Placental epithelial cell (primary cell): ENCODE measurements around the gene GLUL. TPM values are rescaled to one million over a fixed set of nuclear protein-coding genes. Genes with fewer than 3 reads are reported as not detected.

Experiments
- total RNA-seq: library from RNA; depleted of rRNA; stranded (reverse); fragments of >200 nt; gene quantifications from 2 replicates; pipeline ENCODE4 v1.2.3, GENCODE V29; 2012

GLUL gene
- total RNA-seq, result 210 and 313 TPM in 2 replicates

DNA sequence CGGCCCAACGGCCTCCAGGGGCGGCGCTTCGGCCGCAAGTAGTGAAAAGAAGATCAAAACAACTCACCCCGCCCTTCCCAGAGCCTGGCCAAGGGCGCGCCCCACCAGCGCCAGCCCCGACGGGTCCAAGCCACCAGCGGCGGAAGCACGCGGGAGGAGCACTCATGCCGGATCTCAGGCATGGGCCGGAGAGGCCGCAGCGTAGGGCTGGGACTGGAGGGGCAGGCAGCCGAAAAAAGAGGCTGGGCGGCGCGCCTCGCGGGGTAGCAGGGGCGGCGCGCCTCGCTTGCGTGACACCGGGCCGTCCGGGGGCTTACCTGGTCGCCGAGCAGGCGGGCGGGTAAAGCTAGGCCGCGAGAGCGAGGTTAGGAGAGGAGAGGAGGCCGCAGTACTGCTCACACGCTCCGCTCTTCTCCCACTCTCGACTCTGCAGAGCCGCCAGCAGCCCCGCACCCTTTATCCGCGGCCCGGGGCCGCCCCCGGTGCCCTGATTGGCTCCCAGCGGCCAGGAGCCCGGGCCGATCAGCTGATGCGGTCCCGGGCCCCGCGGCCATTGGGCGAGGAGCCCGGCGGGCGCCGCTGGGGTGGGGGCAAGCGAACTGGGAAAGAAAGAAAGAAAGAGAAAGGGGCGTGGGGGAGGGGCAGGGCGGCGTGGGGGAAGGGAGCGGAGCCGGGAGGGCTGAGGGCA is at the start of gene GLUL:
GLUL (minus strand) TSS at position 429 of the 688 bp plus-strand sequence. CDS start 3,053 bp downstream, outside the sequence.

DNA sequence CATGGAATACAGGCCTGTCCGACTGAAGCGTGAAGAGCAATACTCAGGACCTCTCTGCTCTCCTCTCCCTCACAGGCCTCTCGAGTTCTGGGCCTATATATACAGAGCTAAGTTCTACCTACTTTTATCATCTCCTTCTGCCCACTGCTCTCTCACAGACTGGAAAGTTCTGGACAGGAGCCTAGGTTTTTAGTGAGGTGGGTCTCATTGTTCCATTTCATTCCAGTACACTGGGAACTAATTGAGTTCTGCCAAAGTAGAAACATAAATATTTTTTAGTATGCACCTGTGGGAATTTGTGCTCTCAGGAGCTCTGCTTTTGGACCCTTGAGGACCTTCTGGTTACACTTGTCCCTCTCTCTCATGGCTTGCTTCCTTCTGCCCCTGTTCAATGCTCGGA is 9.0 kb upstream of the GLUL start, which contains the start of gene TEDDM1:
TEDDM1 (minus strand) TSS at position 101 of the 400 bp plus-strand sequence. CDS start 182 bp downstream, outside the sequence.

Other genes starting within 250 kb of the GLUL start
- not detected in 2 replicates for gene TEDDM1, start 8.9 kb upstream of the GLUL start, total RNA-seq
- gene RGSL1, start 58.4 kb upstream of the GLUL start, total RNA-seq, result not detected in 2 replicates
- gene RNASEL, start 197.5 kb upstream of the GLUL start, total RNA-seq, result 12.2 and 12.6 TPM in 2 replicates
- gene RGS16, start 212.6 kb upstream of the GLUL start, total RNA-seq, result 0.11 and 0.39 TPM in 2 replicates